Liver (tissue), 9 donors: ENCODE data around the gene BIN1. TPM values are rescaled to one million over a fixed set of nuclear protein-coding genes. Genes with fewer than 3 reads are reported as not detected.

Source experiments
- DNase-seq: peaks from one replicate; pipeline ENCODE4 v3.0.0-alpha.2; 2017; ENCODE audit warnings: low spot score
- H3K27ac ChIP-seq, 2 donors: one replicate each; pipeline ENCODE4 v1.7.0; 2013; ENCODE audit warnings: inconsistent platforms in 2 of 2, low read length in 2 of 2, control low read depth in 1 of 2, low read depth in 1 of 2, mild to moderate bottlenecking in 1 of 2
- H3K27me3 ChIP-seq, 4 donors: one replicate each; pipeline versions ENCODE4 v1.6.1 to v1.7.0; 2013; ENCODE audit warnings: low read length in 3 of 4, inconsistent platforms in 1 of 4, mild to moderate bottlenecking in 1 of 4, moderate library complexity in 1 of 4; ENCODE audit not compliant: control insufficient read depth in 4 of 4, insufficient read depth in 4 of 4
- H3K36me3 ChIP-seq, 4 donors: one replicate each; pipeline versions ENCODE4 v1.6.1 to v1.7.0; 2013; ENCODE audit warnings: low read length in 3 of 4, mild to moderate bottlenecking in 3 of 4, low read depth in 1 of 4, moderate library complexity in 1 of 4; ENCODE audit not compliant: control insufficient read depth in 4 of 4, insufficient read depth in 3 of 4
- H3K4me1 ChIP-seq, 4 donors: one replicate each; pipeline versions ENCODE4 v1.6.1 to v1.7.0; 2013; ENCODE audit warnings: low read length in 3 of 4, mild to moderate bottlenecking in 3 of 4, moderate library complexity in 1 of 4; ENCODE audit not compliant: control insufficient read depth in 4 of 4, insufficient read depth in 4 of 4
- H3K4me3 ChIP-seq, 3 donors: one replicate each; pipeline versions ENCODE4 v1.6.1 to v1.7.0; 2013; ENCODE audit warnings: low read length in 3 of 3, control low read depth in 1 of 3, low read depth in 1 of 3, mild to moderate bottlenecking in 1 of 3
- H3K9ac ChIP-seq, 2 donors: one replicate each; pipeline ENCODE4 v1.7.0; 2013; ENCODE audit warnings: low read length in 2 of 2, mild to moderate bottlenecking in 2 of 2, moderate library complexity in 2 of 2, control low read depth in 1 of 2, low read depth in 1 of 2
- H3K9me3 ChIP-seq, 4 donors: one replicate each; pipeline versions ENCODE4 v1.6.1 to v1.7.0; 2013; ENCODE audit warnings: low read length in 3 of 4; ENCODE audit not compliant: control insufficient read depth in 4 of 4
- FOXA1 ChIP-seq: IDR thresholded peaks from 2 replicates; pipeline ENCODE4 v1.6.1; 2016; ENCODE audit warnings: antibody characterized with exemption
- FOXA2 ChIP-seq: IDR thresholded peaks from 2 replicates; pipeline ENCODE4 v1.6.1; 2016; ENCODE audit warnings: antibody characterized with exemption
- GABPA ChIP-seq, 2 donors: IDR thresholded peaks in 1 of 2; conservative IDR thresholded peaks in 1 of 2; 2 replicates each; pipeline ENCODE4 v1.6.1; 2016; ENCODE audit warnings: antibody characterized with exemption in 2 of 2, mild to moderate bottlenecking in 1 of 2, moderate library complexity in 1 of 2
- HNF4A ChIP-seq, 2 donors: conservative IDR thresholded peaks; 2 replicates each; pipeline ENCODE4 v1.6.1; 2016; ENCODE audit warnings: antibody characterized with exemption in 2 of 2, mild to moderate bottlenecking in 2 of 2
- HNF4G ChIP-seq: IDR thresholded peaks from 2 replicates; pipeline ENCODE4 v1.6.1; 2016; ENCODE audit warnings: antibody characterized with exemption
- NR2F2 ChIP-seq: IDR thresholded peaks from 2 replicates; pipeline ENCODE4 v1.6.1; 2016; ENCODE audit warnings: antibody characterized with exemption
- RAD21 ChIP-seq, 2 donors: IDR thresholded peaks; 2 replicates each; pipeline ENCODE4 v1.6.1; 2016; ENCODE audit warnings: antibody characterized with exemption in 2 of 2, mild to moderate bottlenecking in 2 of 2
- RXRA ChIP-seq, 2 donors: IDR thresholded peaks; 2 replicates each; pipeline ENCODE4 v1.6.1; 2017 to 2018; ENCODE audit warnings: antibody characterized with exemption in 2 of 2, mild to moderate bottlenecking in 1 of 2
- SP1 ChIP-seq: IDR thresholded peaks from 2 replicates; pipeline ENCODE4 v1.6.1; 2018; ENCODE audit warnings: antibody characterized with exemption, mild to moderate bottlenecking
- YY1 ChIP-seq: IDR thresholded peaks from 2 replicates; pipeline ENCODE4 v1.6.1; 2016; ENCODE audit warnings: antibody characterized with exemption, mild to moderate bottlenecking
- WGBS: extraction: QIAGEN DNeasy Blood & Tissue Kit; methylation state at CpG from one replicate; pipeline ENCODE4 v1.1.7; 2013; 5-methylcytosine and 5-hydroxymethylcytosine counted together
- polyA plus RNA-seq, 2 donors: library from polyadenylated mRNA; stranded (reverse) in 1 of 2; unstranded in 1 of 2; fragments of 200-250 nt in 1 of 2; fragments of >200 nt in 1 of 2; fragmentation: Nextera tagmentation in 1 of 2; extraction: Ambion mirVana in 1 of 2; gene quantifications; one replicate each; pipeline versions ENCODE4 v1.2.1 to v1.2.3, GENCODE V29; 2013 to 2015
- total RNA-seq, 2 donors: library from RNA; depleted of rRNA; stranded (reverse); fragments of >200 nt; gene quantifications; one replicate each; pipeline ENCODE4 v1.2.3, GENCODE V29; 2014
- TF ChIP-seq, protein P1 (sequence below): IDR thresholded peaks from 2 replicates; pipeline ENCODE4 v1.6.1; 2016; ENCODE audit warnings: antibody characterized with exemption
- TF ChIP-seq, protein P2 (sequence below): fragments of 150-350 bp; IDR thresholded peaks from 2 replicates; pipeline ENCODE4 v1.5.1; 2017; ENCODE audit warnings: improper control_type of control experiment, low read depth, low read length; ENCODE audit not compliant: missing input control
- TF ChIP-seq, protein P3 (sequence below): IDR thresholded peaks from 2 replicates; pipeline ENCODE4 v1.6.1; 2016; ENCODE audit warnings: antibody characterized with exemption, mild to moderate bottlenecking
- TF ChIP-seq, protein P4 (sequence below): IDR thresholded peaks from 2 replicates; pipeline ENCODE4 v1.6.1; 2016; ENCODE audit warnings: antibody characterized with exemption
- TF ChIP-seq, protein P5 (sequence below): IDR thresholded peaks from 2 replicates; pipeline ENCODE4 v1.6.1; 2016; ENCODE audit warnings: antibody characterized with exemption
- donor health status: healthy.
- donor health status: healthy.
- donor health status: healthy.
- donor health status: healthy.
- donor health status: healthy.

Gene BIN1
- total and polyA plus RNA-seq, 4 donors = 13.3 to 21.5 (median 15.0) TPM

DNA sequence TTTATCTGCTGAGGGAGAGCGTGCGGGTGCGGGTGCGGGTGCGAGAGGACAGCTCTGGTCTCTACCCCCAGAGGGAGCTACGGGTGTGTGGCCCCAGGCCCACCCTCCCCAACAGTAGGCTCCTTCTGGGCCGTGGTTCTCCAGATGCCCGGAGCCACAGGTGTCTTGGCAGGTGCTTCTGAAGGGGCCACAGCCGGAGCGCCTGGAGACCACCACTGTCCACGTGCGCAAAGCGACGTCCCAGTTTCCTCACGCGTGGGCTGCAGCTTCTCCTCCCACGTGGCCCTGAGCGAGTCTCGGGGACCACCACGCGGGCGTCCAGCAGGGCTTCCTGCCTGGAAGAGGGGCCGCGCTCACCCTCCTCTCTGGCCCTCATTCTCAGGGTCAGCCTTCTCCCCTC lies 90.6 kb downstream of the BIN1 start:
- no peaks in the 10 kb centered on the region for H3K36me3 ChIP-seq
- no peak overlapping the region for H3K27ac ChIP-seq
- no peak for TF ChIP-seq GABPA (IDR thresholded peaks at IDR 0.05 in 1 of 2, conservative IDR thresholded peaks at IDR 0.05 in 1 of 2)
- no peak for TF ChIP-seq RXRA (IDR thresholded peaks at IDR 0.05)
- no peak for TF ChIP-seq HNF4G
- TF ChIP-seq SP1 = no peak
- H3K4me1 ChIP-seq = no peaks in the 10 kb centered on the region
- 97% methylated on average over 24 of the region's 24 CpGs for WGBS
- no peaks in the 10 kb centered on the region for H3K9me3 ChIP-seq
- no peak for DNase-seq
- H3K4me3 ChIP-seq = no peak overlapping the region
- no peaks in the 10 kb centered on the region for H3K27me3 ChIP-seq
- H3K9ac ChIP-seq = no peak overlapping the region

DNA sequence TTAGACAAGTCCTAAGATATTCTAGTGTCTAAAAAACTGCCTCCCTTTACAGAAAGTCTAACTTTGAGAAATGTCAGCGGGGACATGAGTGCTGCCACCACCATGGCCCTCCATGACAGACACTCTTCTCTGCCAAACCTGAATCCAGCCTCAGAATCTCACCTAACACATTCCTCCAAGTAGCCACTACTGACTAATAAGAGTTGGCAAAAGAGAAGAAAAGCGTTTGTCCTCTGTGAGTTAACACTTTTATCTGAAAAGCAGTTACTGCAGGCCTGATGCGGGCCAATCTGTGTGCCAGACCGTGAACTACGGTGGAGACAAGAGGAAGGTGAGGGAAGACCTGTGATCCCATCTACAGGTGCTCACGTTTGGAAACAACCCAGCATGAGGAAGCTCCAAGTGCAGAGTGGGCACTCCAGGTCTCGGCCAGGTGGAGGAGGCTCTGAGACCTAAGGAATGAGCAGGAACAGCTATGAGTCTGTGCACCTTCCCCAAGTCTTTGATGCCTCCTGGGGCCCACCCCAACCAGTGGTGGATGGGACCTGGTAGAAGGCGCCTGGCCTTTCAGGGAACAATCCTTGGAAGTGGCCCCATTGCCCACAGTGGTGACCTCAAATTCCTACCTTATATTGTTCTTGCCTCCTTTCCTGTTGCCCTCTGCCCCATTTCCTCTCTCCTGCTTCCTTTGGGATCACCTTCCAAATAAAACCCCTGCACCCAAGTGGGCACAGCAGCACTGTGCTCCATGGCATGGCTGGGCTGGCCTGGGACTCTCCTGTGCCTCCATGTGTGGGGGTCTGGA lies 91.6 kb downstream of the BIN1 start:
- WGBS = 93% methylated on average over 8 of the region's 8 CpGs
- DNase-seq = no peak
- Histone ChIP-seq H3K27me3 (no peaks in the 10 kb centered on the region), H3K27ac (no peak overlapping the region), H3K4me3 (no peak overlapping the region), H3K9ac (no peak overlapping the region), H3K36me3 (no peaks in the 10 kb centered on the region), H3K9me3 (no peaks in the 10 kb centered on the region), H3K4me1 (no peaks in the 10 kb centered on the region)
- TF ChIP-seq FOXA2 = no peak
- TF ChIP-seq NR2F2 = no peak
- no peak for TF ChIP-seq HNF4A (conservative IDR thresholded peaks at IDR 0.05)
- TF ChIP-seq, protein P1, sequence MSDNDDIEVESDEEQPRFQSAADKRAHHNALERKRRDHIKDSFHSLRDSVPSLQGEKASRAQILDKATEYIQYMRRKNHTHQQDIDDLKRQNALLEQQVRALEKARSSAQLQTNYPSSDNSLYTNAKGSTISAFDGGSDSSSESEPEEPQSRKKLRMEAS = no peak
- TF ChIP-seq, protein P2, sequence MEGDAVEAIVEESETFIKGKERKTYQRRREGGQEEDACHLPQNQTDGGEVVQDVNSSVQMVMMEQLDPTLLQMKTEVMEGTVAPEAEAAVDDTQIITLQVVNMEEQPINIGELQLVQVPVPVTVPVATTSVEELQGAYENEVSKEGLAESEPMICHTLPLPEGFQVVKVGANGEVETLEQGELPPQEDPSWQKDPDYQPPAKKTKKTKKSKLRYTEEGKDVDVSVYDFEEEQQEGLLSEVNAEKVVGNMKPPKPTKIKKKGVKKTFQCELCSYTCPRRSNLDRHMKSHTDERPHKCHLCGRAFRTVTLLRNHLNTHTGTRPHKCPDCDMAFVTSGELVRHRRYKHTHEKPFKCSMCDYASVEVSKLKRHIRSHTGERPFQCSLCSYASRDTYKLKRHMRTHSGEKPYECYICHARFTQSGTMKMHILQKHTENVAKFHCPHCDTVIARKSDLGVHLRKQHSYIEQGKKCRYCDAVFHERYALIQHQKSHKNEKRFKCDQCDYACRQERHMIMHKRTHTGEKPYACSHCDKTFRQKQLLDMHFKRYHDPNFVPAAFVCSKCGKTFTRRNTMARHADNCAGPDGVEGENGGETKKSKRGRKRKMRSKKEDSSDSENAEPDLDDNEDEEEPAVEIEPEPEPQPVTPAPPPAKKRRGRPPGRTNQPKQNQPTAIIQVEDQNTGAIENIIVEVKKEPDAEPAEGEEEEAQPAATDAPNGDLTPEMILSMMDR = no peak
- TF ChIP-seq RAD21 (IDR thresholded peaks at IDR 0.05) = no peak
- no peak for TF ChIP-seq RXRA (IDR thresholded peaks at IDR 0.05)
- TF ChIP-seq YY1 = no peak
- no peak for TF ChIP-seq HNF4G
- no peak for TF ChIP-seq GABPA (IDR thresholded peaks at IDR 0.05 in 1 of 2, conservative IDR thresholded peaks at IDR 0.05 in 1 of 2)
- TF ChIP-seq, protein P3, sequence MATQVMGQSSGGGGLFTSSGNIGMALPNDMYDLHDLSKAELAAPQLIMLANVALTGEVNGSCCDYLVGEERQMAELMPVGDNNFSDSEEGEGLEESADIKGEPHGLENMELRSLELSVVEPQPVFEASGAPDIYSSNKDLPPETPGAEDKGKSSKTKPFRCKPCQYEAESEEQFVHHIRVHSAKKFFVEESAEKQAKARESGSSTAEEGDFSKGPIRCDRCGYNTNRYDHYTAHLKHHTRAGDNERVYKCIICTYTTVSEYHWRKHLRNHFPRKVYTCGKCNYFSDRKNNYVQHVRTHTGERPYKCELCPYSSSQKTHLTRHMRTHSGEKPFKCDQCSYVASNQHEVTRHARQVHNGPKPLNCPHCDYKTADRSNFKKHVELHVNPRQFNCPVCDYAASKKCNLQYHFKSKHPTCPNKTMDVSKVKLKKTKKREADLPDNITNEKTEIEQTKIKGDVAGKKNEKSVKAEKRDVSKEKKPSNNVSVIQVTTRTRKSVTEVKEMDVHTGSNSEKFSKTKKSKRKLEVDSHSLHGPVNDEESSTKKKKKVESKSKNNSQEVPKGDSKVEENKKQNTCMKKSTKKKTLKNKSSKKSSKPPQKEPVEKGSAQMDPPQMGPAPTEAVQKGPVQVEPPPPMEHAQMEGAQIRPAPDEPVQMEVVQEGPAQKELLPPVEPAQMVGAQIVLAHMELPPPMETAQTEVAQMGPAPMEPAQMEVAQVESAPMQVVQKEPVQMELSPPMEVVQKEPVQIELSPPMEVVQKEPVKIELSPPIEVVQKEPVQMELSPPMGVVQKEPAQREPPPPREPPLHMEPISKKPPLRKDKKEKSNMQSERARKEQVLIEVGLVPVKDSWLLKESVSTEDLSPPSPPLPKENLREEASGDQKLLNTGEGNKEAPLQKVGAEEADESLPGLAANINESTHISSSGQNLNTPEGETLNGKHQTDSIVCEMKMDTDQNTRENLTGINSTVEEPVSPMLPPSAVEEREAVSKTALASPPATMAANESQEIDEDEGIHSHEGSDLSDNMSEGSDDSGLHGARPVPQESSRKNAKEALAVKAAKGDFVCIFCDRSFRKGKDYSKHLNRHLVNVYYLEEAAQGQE = no peak
- TF ChIP-seq, protein P4, sequence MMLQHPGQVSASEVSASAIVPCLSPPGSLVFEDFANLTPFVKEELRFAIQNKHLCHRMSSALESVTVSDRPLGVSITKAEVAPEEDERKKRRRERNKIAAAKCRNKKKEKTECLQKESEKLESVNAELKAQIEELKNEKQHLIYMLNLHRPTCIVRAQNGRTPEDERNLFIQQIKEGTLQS = no peak
- TF ChIP-seq, protein P5, sequence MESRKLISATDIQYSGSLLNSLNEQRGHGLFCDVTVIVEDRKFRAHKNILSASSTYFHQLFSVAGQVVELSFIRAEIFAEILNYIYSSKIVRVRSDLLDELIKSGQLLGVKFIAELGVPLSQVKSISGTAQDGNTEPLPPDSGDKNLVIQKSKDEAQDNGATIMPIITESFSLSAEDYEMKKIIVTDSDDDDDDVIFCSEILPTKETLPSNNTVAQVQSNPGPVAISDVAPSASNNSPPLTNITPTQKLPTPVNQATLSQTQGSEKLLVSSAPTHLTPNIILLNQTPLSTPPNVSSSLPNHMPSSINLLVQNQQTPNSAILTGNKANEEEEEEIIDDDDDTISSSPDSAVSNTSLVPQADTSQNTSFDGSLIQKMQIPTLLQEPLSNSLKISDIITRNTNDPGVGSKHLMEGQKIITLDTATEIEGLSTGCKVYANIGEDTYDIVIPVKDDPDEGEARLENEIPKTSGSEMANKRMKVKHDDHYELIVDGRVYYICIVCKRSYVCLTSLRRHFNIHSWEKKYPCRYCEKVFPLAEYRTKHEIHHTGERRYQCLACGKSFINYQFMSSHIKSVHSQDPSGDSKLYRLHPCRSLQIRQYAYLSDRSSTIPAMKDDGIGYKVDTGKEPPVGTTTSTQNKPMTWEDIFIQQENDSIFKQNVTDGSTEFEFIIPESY = no peak
- no peak for TF ChIP-seq SP1
- TF ChIP-seq FOXA1 = no peak
